ENCODE results near the gene ARHGEF25. TPM values are rescaled to one million over a fixed set of nuclear protein-coding genes. Genes with fewer than 3 reads are reported as not detected.

Gene ARHGEF25
- total and polyA plus RNA-seq, 7 donors = 2.9 to 9.2 (median 4.2) TPM

DNA sequence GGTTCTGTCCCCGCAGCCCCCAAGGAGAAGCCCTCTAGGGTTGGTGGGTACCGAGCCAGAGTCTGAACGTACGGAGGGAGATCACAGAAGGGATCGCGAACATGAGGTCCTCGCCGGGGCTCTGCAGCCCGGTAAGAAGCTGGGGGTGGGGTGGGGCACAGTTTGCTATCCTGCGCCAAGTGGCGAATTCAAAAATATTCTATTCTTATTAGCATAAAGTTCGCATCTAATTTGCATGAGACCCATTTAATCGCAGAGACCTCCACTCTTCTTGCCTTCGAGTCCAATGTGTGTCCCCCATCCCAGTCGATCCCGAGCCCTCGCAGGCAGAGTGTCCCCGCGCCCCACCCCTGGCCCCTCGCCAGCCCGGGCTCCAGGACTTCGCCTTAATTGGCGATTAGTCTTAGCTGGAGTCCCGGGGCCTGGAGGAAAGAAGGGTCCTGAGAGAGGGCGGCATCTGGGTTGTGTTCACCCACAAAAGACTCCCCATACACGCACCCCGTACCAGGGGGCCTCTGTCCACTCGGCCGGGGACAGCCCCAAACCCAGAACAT lies 604 bp upstream of the ARHGEF25 start:
- WGBS, 3 donors = 7 to 11% (median 9%) methylated on average over 29 of the region's 29 CpGs
- intact Hi-C loops (cut with DNase I) = no loop called here
- ATAC-seq (peak in 3 of 4 donors; percentile 12 to 33 (median 18)), DNase-seq (peak; percentile 52 to 62)
- Histone ChIP-seq H3K9me3 (no peaks in the 10 kb centered on the region), H3K4me3 (peak overlapping the region; percentile 70), H3K27me3 (ENCODE audit: insufficient read depth in 3 of 3, low read length in 2 of 3) (peaks cover 0 to 69% (median 30%) of the 10 kb centered on the region in 3 donors), H3K4me1 (peaks cover 5% of the 10 kb centered on the region), H3K27ac (peak overlapping the region; percentile 66), H3K36me3 (ENCODE audit: insufficient read depth in 1 of 2, low read depth in 1 of 2) (no peaks in the 10 kb centered on the region)
- TF ChIP-seq CTCF (IDR thresholded peaks at IDR 0.05) = no peak

- H3K4me3 ChIP-seq = peak overlapping the region; percentile 70
- ATAC-seq (no peak), DNase-seq (peak in 1 of 2 donors; percentile 52)
- no peaks in the 10 kb centered on the region for H3K36me3 ChIP-seq (ENCODE audit: insufficient read depth in 1 of 2, low read depth in 1 of 2)
- no peaks in the 10 kb centered on the region for H3K9me3 ChIP-seq
- WGBS, 3 donors = 11 to 21% (median 12%) methylated on average over 13 to 23 of the region's 23 CpGs
- TF ChIP-seq CTCF (IDR thresholded peaks at IDR 0.05) = no peak
- intact Hi-C loops (cut with DNase I) = no loop called here
- peaks cover 5% of the 10 kb centered on the region for H3K4me1 ChIP-seq
- peak overlapping the region; percentile 66 for H3K27ac ChIP-seq
- H3K27me3 ChIP-seq (ENCODE audit: insufficient read depth in 3 of 3, low read length in 2 of 3) = peaks cover 0 to 55% (median 24%) of the 10 kb centered on the region in 3 donors
Observed at GRCh38 chr12:57611827-57612710, 834 bp downstream of the ARHGEF25 start.

GRCh38 chr12:57612711-57613426 lies 1.6 kb downstream of the ARHGEF25 start:
- intact Hi-C loops (cut with DNase I) = no loop called here
- Histone ChIP-seq H3K4me1 (peaks cover 5% of the 10 kb centered on the region), H3K27ac (no peak overlapping the region), H3K4me3 (no peak overlapping the region), H3K9me3 (no peaks in the 10 kb centered on the region), H3K36me3 (ENCODE audit: insufficient read depth in 1 of 2, low read depth in 1 of 2) (no peaks in the 10 kb centered on the region), H3K27me3 (ENCODE audit: insufficient read depth in 3 of 3, low read length in 2 of 3) (peaks cover 0 to 63% (median 24%) of the 10 kb centered on the region in 3 donors)
- ATAC-seq (no peak), DNase-seq (peak in 1 of 2 donors; percentile 40)
- TF ChIP-seq CTCF (IDR thresholded peaks at IDR 0.05) = no peak
- 87 to 93% (median 88%) methylated on average over 10 of the region's 10 CpGs for WGBS, 3 donors

GRCh38 chr12:57613427-57614109 lies 2.3 kb downstream of the ARHGEF25 start:
- ATAC-seq (no peak), DNase-seq (peak in 1 of 2 donors; percentile 43)
- peaks cover 5% of the 10 kb centered on the region for H3K4me1 ChIP-seq
- H3K9me3 ChIP-seq = no peaks in the 10 kb centered on the region
- H3K27me3 ChIP-seq (ENCODE audit: insufficient read depth in 3 of 3, low read length in 2 of 3) = peaks cover 0 to 67% (median 24%) of the 10 kb centered on the region in 3 donors
- no peak for TF ChIP-seq CTCF (IDR thresholded peaks at IDR 0.05)
- intact Hi-C loops (cut with DNase I) = no loop called here
- no peak overlapping the region for H3K4me3 ChIP-seq
- H3K27ac ChIP-seq = no peak overlapping the region
- no peaks in the 10 kb centered on the region for H3K36me3 ChIP-seq (ENCODE audit: insufficient read depth in 1 of 2, low read depth in 1 of 2)
- 83 to 89% (median 84%) methylated on average over 9 to 10 of the region's 10 CpGs for WGBS, 3 donors

Data from psoas muscle (tissue), 8 donors.